K562 (cell line): ENCODE data around the gene ETAA1. TPM values are rescaled to one million over a fixed set of nuclear protein-coding genes. Genes with fewer than 3 reads are reported as not detected.

Source experiments
- ATAC-seq: fragments of 200-7000 bp; cut with Tn5 transposase; 3 replicates; pipeline ENCODE4 v1.9.1; 2020; ENCODE audit warnings: moderate library complexity
- BruUV-seq: library from RNA; stranded (reverse); fragments of 400-500 nt; replicated peaks from 2 replicates; lab custom pipeline; 2021; lab: Mats Ljungman, UMichigan
- CTCF ChIA-PET: fragments of 300-600 bp; formaldehyde crosslinking; extraction: SDS; loops from one replicate; lab custom pipeline; 2021; ENCODE audit warnings: low intra/inter-chr PET ratio; lab: Yijun Ruan, JAX
- POLR2A ChIA-PET: fragments of 300-600, 350-650 bp; sonication (Branson Sonifier 250); formaldehyde crosslinking; extraction: SDS; loops from one replicate; lab custom pipeline; 2021; ENCODE audit warnings: antibody characterized with exemption, inconsistent platforms; lab: Yijun Ruan, JAX
- DNase-seq, 4 experiments: peaks; one replicate each; pipeline versions ENCODE4 v3.0.0 to v3.0.0-alpha.2; 2011 to 2018; ENCODE audit warnings: low spot score in 3 of 4, mixed read lengths in 3 of 4; ENCODE audit errors: extremely low read depth in 1 of 4
- FAIRE-seq: peaks from 2 replicates; lab custom pipeline; 2011; peaks lifted over from hg19 to GRCh38; lab: Jason Lieb, UNC
- H2AFZ ChIP-seq: 2 replicates; pipeline ENCODE4 v1.6.0; 2011; ENCODE audit warnings: low read depth, low read length, control low read depth, inconsistent platforms
- H3K27ac ChIP-seq: fragments of 200-600 bp; 3 replicates; pipeline ENCODE4 v1.8.0; 2011; ENCODE audit warnings: low read depth, mild to moderate bottlenecking, control low read depth, inconsistent platforms, low read length, moderate library complexity, mixed read lengths; ENCODE audit errors: extremely low read depth
- H3K27me3 ChIP-seq, 2 experiments: fragments of 300-600 bp in 1 of 2; 2 replicates in 1 of 2; 3 replicates in 1 of 2; pipeline versions ENCODE4 v1.6.0 to v1.8.0; 2011; ENCODE audit warnings: inconsistent platforms in 2 of 2, low read length in 2 of 2, mild to moderate bottlenecking in 1 of 2, mixed read lengths in 1 of 2, moderate library complexity in 1 of 2; ENCODE audit not compliant: control insufficient read depth in 2 of 2, insufficient read depth in 2 of 2
- H3K36me3 ChIP-seq: fragments of 300-600 bp; 3 replicates; pipeline ENCODE4 v1.8.0; 2011; ENCODE audit warnings: mild to moderate bottlenecking, low read length, inconsistent platforms; ENCODE audit not compliant: control insufficient read depth, insufficient read depth
- H3K4me1 ChIP-seq, 2 experiments: fragments of 200-600 bp in 1 of 2; replicated peaks in 1 of 2; 2 replicates in 1 of 2; 3 replicates in 1 of 2; pipeline versions ENCODE4 v1.5.1 to v1.8.0; 2011; ENCODE audit warnings: inconsistent platforms in 2 of 2, low read length in 2 of 2, mild to moderate bottlenecking in 1 of 2, mixed read lengths in 1 of 2, moderate library complexity in 1 of 2; ENCODE audit not compliant: control insufficient read depth in 2 of 2, insufficient read depth in 2 of 2
- H3K4me2 ChIP-seq: 2 replicates; pipeline ENCODE4 v1.6.1; 2011; ENCODE audit warnings: low read length, control low read depth, inconsistent platforms, mixed read lengths; ENCODE audit not compliant: insufficient read depth
- H3K4me3 ChIP-seq: fragments of 200-600 bp; sonication (generic), shearing (Covaris generic); 2 replicates; pipeline ENCODE4 v1.5.1; 2016; ENCODE audit warnings: control low read depth, inconsistent platforms
- H3K79me2 ChIP-seq: fragments of 200-600 bp; 3 replicates; pipeline ENCODE4 v1.8.0; 2011; ENCODE audit warnings: low read length, inconsistent platforms; ENCODE audit not compliant: control insufficient read depth, insufficient read depth
- H3K9ac ChIP-seq, 2 experiments: 2 replicates each; pipeline versions ENCODE4 v1.6.0 to v1.6.1; 2011; ENCODE audit warnings: low read depth in 2 of 2, low read length in 2 of 2, control low read depth in 1 of 2, inconsistent platforms in 1 of 2, mild to moderate bottlenecking in 1 of 2, mixed read lengths in 1 of 2; ENCODE audit not compliant: insufficient read depth in 1 of 2
- H3K9me1 ChIP-seq: one replicate; pipeline ENCODE4 v1.6.0; 2011; ENCODE audit warnings: inconsistent platforms, mild to moderate bottlenecking, low read length, moderate library complexity; ENCODE audit not compliant: control insufficient read depth, insufficient read depth
- H3K9me3 ChIP-seq: replicated peaks from 2 replicates; pipeline ENCODE4 v1.5.1; 2011; ENCODE audit warnings: low read depth, low read length, inconsistent platforms; ENCODE audit not compliant: control insufficient read depth, insufficient read depth
- H4K20me1 ChIP-seq: replicated peaks from 2 replicates; pipeline ENCODE4 v1.6.1; 2011; ENCODE audit warnings: low read length, inconsistent platforms, mixed read lengths; ENCODE audit not compliant: control insufficient read depth, insufficient read depth
- ETV6 ChIP-seq, 3 experiments: fragments of 150-350 bp in 1 of 3; sonication (generic) in 1 of 3; formaldehyde crosslinking in 1 of 3; IDR thresholded peaks; 2 replicates each; pipeline versions ENCODE4 v1.6.1 to v1.8.0; 2014 to 2022; ENCODE audit warnings: borderline replicate concordance in 2 of 3, low read depth in 2 of 3, antibody characterized with exemption in 1 of 3, low read length in 1 of 3, mild to moderate bottlenecking in 1 of 3, missing genetic modification reagents in 1 of 3
- FOS ChIP-seq: IDR thresholded peaks from 3 replicates; pipeline ENCODE4 v1.6.1; 2011; ENCODE audit not compliant: insufficient read length; ENCODE audit errors: extremely low read depth
- GTF2F1 ChIP-seq: IDR thresholded peaks from 2 replicates; pipeline ENCODE4 v1.6.1; 2011; ENCODE audit warnings: low read depth, low read length, improper control_type of control experiment
- NEUROD1 ChIP-seq: fragments of 150-350 bp; IDR thresholded peaks from 2 replicates; pipeline ENCODE4 v1.6.1; 2014; ENCODE audit warnings: borderline replicate concordance, low read length, low read depth; ENCODE audit not compliant: partially characterized antibody
- NFRKB ChIP-seq: fragments of 450-650 bp; IDR thresholded peaks from 2 replicates; pipeline ENCODE4 v1.6.1; 2016; ENCODE audit warnings: low read depth
- NR3C1 ChIP-seq: sonication (generic); formaldehyde crosslinking; IDR thresholded peaks from 2 replicates; pipeline ENCODE4 v1.8.1; 2022; ENCODE audit warnings: missing genetic modification reagents
- RBFOX2 ChIP-seq: fragments of 200-400 bp; formaldehyde crosslinking; IDR thresholded peaks from 2 replicates; pipeline ENCODE4 v1.6.1; 2017; ENCODE audit warnings: low read depth, mild to moderate bottlenecking, low read length, moderate library complexity
- SMARCA4 ChIP-seq: fragments of 450-650 bp; IDR thresholded peaks from 2 replicates; pipeline ENCODE4 v1.6.1; 2016
- ZNF589 ChIP-seq: fragments of 200-800 bp; sonication (Bioruptor generic); IDR thresholded peaks from 2 replicates; pipeline ENCODE4 v1.6.1; 2016; ENCODE audit warnings: low read depth, missing genetic modification characterization, missing compliant biosample characterization
- WGBS: fragments of 100-300 bp; shearing (Covaris generic); methylation state at CpG from one replicate; pipeline ENCODE4 v1.1.6; 2016; ENCODE audit warnings: low coverage, mixed read lengths; ENCODE audit not compliant: insufficient coverage; ENCODE audit errors: missing lambda C conversion rate; 5-methylcytosine and 5-hydroxymethylcytosine counted together
- in situ Hi-C: fragments of 300-500 bp; cut with MboI; formaldehyde crosslinking; loops from 4 replicates; pipeline ENCODE4 v1.15.0; 2018; ENCODE audit warnings: inconsistent platforms, mixed read lengths
- intact Hi-C: fragments of 100-400 bp; cut with micrococcal nuclease; formaldehyde crosslinking; loops from 2 replicates; pipeline ENCODE4 v1.14.2; 2022
- polyA plus RNA-seq, 8 experiments: library from polyadenylated mRNA; depleted of rRNA in 4 of 8; stranded (reverse) in 5 of 8; unstranded in 3 of 8; fragments of >200 nt; fragmentation: Nextera tagmentation in 2 of 8; fragmentation: Illumina TruSeq in 1 of 8; extraction: Ambion mirVana in 2 of 8; extraction: Trizol in 1 of 8; gene quantifications; 2 replicates each; pipeline versions ENCODE4 v1.2.1 to v1.2.3, GENCODE V29; 2011 to 2014; ENCODE audit warnings: inconsistent platforms in 1 of 8, missing spikeins in 1 of 8
- total RNA-seq, 7 experiments: library from RNA; depleted of rRNA in 6 of 7; stranded (reverse); fragments of >200 nt in 6 of 7; fragmentation: Illumina TruSeq in 2 of 7; extraction: Trizol in 2 of 7; gene quantifications; 2 replicates each; pipeline versions ENCODE4 v1.2.1 to v1.2.3, GENCODE V29; 2011 to 2021; ENCODE audit warnings: low replicate concordance in 1 of 7
- TF ChIP-seq, protein P1 (sequence below), 2 experiments: fragments of 450-650 bp; IDR thresholded peaks; 2 replicates each; pipeline ENCODE4 v1.6.1; 2016
- TF ChIP-seq, protein P2 (sequence below): fragments of 200-600 bp; sonication (generic); IDR thresholded peaks from one replicate; pipeline ENCODE4 v1.6.1; 2012; ENCODE audit warnings: mild to moderate bottlenecking, low read depth, low read length, inconsistent platforms

Gene ETAA1
- total and polyA plus RNA-seq, 9 of the 15 experiments (the other 6 are each of a cell fraction or from before 2014, with no cell fraction given), result 2.7 to 17.4 (median 10.5) TPM

DNA sequence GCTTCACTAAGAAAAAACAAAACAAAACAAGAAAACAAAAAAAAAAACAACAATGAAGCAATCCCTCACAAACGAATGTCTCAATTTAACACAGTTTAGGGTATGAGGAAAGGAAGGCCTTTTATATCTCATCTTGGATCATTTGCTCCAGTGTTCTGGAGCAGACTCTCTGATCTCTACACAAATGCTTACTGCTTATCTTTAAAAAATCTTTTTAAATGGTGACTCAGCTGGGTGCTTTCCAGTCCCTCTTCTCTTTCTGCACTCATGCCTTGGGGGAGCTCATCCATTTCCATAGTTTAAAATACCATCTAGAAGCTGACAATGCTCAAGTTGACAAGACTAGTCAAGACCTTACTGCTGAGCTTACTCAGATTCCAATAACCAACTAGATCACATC lies 56.2 kb downstream of the ETAA1 start:
- intact Hi-C loops, result loop anchor here (10.0 kb wide), 1 partner anchor 391 kb away; no protein-coding TSS in a partner anchor
- Histone ChIP-seq H3K27me3 (no peaks in the 10 kb centered on the region), H3K4me1 (no peaks in the 10 kb centered on the region), H3K36me3 (no peaks in the 10 kb centered on the region), H2AFZ (no peak overlapping the region), H3K4me2 (no peak overlapping the region), H3K27ac (no peak overlapping the region), H3K9me3 (no peaks in the 10 kb centered on the region), H3K9ac (no peak overlapping the region), H3K79me2 (no peaks in the 10 kb centered on the region), H3K9me1 (no peaks in the 10 kb centered on the region), H3K4me3 (no peak overlapping the region), H4K20me1 (no peaks in the 10 kb centered on the region)
- FAIRE-seq, result no peak
- in situ Hi-C loops, result no loop called here
- ChIA-PET POLR2A (no interaction called here), CTCF (no interaction called here)
- no TSS peak for BruUV-seq
- no peak for ATAC-seq
- no peak for DNase-seq
- WGBS, result 0% methylated on average over 1 of the region's 1 CpG
- no peak for TF ChIP-seq RBFOX2
- TF ChIP-seq ZNF589 (CRISPR knock-in tag), result no peak
- no peak for TF ChIP-seq FOS
- no peak for TF ChIP-seq NEUROD1
- TF ChIP-seq ETV6 (IDR thresholded peaks at IDR 0.05; ENCODE audit: borderline replicate concordance in 1 of 2, low read depth in 2 of 2, low read length in 1 of 2), result no peak
- TF ChIP-seq ETV6 (CRISPR knock-in tag; IDR thresholded peaks at IDR 0.05; ENCODE audit: borderline replicate concordance), result no peak
- TF ChIP-seq, protein P1, sequence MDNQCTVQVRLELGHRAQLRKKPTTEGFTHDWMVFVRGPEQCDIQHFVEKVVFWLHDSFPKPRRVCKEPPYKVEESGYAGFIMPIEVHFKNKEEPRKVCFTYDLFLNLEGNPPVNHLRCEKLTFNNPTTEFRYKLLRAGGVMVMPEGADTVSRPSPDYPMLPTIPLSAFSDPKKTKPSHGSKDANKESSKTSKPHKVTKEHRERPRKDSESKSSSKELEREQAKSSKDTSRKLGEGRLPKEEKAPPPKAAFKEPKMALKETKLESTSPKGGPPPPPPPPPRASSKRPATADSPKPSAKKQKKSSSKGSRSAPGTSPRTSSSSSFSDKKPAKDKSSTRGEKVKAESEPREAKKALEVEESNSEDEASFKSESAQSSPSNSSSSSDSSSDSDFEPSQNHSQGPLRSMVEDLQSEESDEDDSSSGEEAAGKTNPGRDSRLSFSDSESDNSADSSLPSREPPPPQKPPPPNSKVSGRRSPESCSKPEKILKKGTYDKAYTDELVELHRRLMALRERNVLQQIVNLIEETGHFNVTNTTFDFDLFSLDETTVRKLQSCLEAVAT (IDR thresholded peaks at IDR 0.05), result no peak
- TF ChIP-seq NFRKB, result no peak
- TF ChIP-seq, protein P2, sequence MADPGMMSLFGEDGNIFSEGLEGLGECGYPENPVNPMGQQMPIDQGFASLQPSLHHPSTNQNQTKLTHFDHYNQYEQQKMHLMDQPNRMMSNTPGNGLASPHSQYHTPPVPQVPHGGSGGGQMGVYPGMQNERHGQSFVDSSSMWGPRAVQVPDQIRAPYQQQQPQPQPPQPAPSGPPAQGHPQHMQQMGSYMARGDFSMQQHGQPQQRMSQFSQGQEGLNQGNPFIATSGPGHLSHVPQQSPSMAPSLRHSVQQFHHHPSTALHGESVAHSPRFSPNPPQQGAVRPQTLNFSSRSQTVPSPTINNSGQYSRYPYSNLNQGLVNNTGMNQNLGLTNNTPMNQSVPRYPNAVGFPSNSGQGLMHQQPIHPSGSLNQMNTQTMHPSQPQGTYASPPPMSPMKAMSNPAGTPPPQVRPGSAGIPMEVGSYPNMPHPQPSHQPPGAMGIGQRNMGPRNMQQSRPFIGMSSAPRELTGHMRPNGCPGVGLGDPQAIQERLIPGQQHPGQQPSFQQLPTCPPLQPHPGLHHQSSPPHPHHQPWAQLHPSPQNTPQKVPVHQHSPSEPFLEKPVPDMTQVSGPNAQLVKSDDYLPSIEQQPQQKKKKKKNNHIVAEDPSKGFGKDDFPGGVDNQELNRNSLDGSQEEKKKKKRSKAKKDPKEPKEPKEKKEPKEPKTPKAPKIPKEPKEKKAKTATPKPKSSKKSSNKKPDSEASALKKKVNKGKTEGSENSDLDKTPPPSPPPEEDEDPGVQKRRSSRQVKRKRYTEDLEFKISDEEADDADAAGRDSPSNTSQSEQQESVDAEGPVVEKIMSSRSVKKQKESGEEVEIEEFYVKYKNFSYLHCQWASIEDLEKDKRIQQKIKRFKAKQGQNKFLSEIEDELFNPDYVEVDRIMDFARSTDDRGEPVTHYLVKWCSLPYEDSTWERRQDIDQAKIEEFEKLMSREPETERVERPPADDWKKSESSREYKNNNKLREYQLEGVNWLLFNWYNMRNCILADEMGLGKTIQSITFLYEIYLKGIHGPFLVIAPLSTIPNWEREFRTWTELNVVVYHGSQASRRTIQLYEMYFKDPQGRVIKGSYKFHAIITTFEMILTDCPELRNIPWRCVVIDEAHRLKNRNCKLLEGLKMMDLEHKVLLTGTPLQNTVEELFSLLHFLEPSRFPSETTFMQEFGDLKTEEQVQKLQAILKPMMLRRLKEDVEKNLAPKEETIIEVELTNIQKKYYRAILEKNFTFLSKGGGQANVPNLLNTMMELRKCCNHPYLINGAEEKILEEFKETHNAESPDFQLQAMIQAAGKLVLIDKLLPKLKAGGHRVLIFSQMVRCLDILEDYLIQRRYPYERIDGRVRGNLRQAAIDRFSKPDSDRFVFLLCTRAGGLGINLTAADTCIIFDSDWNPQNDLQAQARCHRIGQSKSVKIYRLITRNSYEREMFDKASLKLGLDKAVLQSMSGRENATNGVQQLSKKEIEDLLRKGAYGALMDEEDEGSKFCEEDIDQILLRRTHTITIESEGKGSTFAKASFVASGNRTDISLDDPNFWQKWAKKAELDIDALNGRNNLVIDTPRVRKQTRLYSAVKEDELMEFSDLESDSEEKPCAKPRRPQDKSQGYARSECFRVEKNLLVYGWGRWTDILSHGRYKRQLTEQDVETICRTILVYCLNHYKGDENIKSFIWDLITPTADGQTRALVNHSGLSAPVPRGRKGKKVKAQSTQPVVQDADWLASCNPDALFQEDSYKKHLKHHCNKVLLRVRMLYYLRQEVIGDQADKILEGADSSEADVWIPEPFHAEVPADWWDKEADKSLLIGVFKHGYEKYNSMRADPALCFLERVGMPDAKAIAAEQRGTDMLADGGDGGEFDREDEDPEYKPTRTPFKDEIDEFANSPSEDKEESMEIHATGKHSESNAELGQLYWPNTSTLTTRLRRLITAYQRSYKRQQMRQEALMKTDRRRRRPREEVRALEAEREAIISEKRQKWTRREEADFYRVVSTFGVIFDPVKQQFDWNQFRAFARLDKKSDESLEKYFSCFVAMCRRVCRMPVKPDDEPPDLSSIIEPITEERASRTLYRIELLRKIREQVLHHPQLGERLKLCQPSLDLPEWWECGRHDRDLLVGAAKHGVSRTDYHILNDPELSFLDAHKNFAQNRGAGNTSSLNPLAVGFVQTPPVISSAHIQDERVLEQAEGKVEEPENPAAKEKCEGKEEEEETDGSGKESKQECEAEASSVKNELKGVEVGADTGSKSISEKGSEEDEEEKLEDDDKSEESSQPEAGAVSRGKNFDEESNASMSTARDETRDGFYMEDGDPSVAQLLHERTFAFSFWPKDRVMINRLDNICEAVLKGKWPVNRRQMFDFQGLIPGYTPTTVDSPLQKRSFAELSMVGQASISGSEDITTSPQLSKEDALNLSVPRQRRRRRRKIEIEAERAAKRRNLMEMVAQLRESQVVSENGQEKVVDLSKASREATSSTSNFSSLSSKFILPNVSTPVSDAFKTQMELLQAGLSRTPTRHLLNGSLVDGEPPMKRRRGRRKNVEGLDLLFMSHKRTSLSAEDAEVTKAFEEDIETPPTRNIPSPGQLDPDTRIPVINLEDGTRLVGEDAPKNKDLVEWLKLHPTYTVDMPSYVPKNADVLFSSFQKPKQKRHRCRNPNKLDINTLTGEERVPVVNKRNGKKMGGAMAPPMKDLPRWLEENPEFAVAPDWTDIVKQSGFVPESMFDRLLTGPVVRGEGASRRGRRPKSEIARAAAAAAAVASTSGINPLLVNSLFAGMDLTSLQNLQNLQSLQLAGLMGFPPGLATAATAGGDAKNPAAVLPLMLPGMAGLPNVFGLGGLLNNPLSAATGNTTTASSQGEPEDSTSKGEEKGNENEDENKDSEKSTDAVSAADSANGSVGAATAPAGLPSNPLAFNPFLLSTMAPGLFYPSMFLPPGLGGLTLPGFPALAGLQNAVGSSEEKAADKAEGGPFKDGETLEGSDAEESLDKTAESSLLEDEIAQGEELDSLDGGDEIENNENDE, result no peak
- no peak for TF ChIP-seq NR3C1
- no peak for TF ChIP-seq GTF2F1
- no peak for TF ChIP-seq SMARCA4
